NCI-H446 (cell line): ENCODE results near the gene CFAP73.
"Not testable (repeated sequence)": the region's sequence is repeated elsewhere in the genome, so short reads cannot be mapped to it uniquely, and the experiment has no call there.

Experiments
- DNase-seq, 2 experiments: peaks; one replicate each; lab custom pipeline; 2025; lab: John Stamatoyannopoulos, UW

Gene CFAP73

GRCh38 chr12:113119980-113120669, 29.4 kb upstream of the CFAP73 start:
- DNase-seq = no peak

- no peak for DNase-seq
Measured at GRCh38 chr12:113120670-113121370, 28.7 kb upstream of the CFAP73 start.

DNA sequence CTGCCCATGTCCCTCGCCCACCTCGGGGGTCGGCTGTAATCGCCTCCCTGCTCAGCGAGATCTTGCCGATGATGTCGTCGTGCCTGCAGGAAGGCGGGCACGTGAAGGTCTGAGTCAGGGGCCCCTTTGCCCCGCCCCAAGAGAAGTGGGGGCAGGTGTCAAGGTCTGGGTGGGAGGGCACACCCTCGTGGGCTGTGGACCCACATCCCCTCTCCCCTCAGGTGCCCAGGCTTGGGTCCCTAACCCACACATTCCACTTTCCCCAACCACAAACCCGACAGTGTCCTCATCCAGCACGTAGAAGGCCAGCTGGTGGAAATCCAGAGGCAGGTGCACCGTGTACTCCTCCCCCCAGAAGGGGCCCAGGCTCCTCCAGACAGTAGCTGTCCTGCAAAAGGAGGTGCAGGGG, 21.7 kb upstream of the CFAP73 start:
- no peak for DNase-seq

GRCh38 chr12:113128802-113129663, 20.5 kb upstream of the CFAP73 start:
- DNase-seq = no peak

GRCh38 chr12:113129664-113130456, 19.7 kb upstream of the CFAP73 start:
- no peak for DNase-seq

- no peak for DNase-seq
Measured at GRCh38 chr12:113130457-113131135, 18.9 kb upstream of the CFAP73 start.

- DNase-seq = no peak
Measured at GRCh38 chr12:113131556-113131955, 18.0 kb upstream of the CFAP73 start.

- no peak for DNase-seq
Measured at GRCh38 chr12:113133036-113133435, 16.5 kb upstream of the CFAP73 start.

DNA sequence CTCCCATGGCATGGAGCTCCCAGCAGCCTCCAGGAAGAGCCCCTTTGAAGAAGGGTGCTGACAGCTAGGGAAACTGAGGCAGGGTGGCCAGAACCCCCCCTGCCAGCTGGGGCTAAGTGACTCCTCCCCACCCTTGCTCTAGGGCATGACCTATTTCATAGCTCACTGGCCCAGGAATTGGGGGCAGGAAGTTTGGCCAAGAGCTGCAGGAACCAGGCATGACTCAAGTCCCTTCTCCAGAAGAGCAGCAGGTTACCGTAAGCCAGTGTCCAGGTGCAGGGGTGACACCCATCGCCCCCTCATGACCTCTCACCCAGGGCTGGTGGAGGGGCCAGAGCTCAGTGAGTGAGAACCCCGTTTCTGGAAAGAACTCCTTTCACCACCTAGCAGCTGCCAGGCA, 15.9 kb upstream of the CFAP73 start:
- no peak for DNase-seq

- DNase-seq = no peak
Measured at GRCh38 chr12:113134071-113134470, 15.5 kb upstream of the CFAP73 start.

- DNase-seq = no peak
Measured at GRCh38 chr12:113134521-113134951, 15.0 kb upstream of the CFAP73 start.

DNA sequence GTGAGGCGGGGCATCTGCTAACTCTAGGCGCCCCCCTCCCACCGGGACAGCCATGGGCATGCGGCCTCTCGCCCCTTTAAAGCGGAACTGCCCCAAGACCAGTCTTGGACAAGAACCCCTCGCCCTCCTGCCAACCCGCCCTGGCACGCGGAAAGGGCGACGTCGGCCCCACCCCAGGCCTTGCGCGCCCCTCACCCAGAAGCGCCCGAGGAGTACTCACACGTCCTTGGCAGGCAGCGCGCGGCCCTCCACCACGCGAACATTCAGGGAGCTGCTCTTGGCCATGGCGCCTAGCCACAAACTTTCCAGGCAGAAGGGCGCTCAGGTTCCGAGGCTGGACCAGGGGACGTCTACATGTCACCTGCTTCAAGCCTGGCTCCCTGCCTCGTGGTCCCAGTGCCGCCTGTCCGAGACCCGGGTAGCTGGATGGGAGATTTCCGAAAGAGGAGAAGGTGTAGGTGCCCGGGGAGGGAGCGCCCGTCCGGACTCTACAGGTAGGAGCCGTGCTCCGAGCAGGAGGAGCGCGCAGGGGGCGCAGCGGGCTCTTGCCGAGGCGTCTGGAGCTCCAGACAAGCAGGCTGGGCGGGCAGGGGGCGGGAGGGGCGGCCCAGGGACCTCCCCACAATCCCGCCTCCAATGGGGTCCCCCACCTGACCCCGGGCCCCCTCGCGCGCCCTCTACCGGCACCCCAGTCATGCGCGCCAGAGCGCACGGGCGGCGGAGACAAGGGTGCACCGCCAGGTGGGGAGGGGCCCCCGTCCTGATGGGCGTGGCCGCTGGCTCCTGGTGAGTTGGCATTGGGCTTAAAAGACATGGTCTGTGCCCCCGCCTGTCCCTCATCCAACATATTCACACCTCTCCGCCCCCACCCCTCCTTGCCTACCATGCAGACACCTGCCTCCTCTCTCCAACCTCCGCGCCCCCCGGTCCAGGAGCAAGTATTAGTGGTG, 14.1 kb upstream of the CFAP73 start, which contains the start of gene RASAL1:
Gene RASAL1 (minus strand): TSS at position 584 of the 950 bp plus-strand sequence. CDS start 299 bp downstream, at position 285.
- DNase-seq = peak in 1 of 2 experiments; percentile 24

GRCh38 chr12:113136128-113136989, 13.2 kb upstream of the CFAP73 start:
- DNase-seq = no peak

- no peak for DNase-seq
Measured at GRCh38 chr12:113136990-113137511, 12.5 kb upstream of the CFAP73 start.

DNA sequence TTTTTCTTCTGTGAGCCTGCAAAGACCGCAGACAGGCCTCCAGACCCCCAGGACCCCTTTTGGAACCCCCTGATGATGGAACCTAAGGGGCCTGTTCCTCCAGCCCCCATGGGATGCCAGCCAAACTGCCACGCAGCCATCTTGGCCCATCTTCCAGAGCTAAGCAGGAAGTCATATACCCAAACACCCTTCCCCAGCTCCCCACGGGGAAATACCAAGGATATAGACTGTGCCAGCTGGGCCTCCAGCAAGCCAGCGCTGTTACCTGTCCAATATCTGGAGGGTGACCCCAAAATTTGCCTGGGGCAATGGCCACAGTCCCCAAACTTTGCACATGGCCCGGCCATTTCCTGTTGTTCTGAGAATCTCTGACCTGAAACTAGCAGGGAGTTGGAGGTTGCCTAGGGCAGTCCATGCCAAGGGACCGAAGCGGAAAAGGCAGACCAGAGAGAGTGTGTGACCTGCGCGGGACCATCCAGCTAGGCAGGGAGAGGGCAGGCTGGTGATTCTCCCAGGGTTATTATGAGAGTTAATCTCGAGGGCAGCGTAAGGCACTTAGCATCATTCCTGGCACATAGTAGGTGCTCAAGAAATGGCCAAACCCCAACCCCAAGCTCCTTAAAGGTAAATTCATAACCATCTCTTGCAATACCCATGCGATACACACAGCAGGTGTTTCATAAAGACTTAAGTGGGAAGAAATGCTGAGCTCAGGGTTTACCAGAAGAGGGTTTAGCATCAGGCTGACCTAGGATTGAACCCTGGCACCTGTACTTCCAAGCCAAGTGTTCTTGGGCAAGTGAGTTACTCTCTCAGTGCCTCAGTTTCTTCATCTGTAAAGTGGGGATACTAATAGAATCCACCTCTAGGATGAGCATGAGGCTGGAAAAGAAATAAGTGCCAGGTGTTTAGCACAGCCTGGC, 11.4 kb upstream of the CFAP73 start:
- DNase-seq = no peak

- DNase-seq = no peak
Measured at GRCh38 chr12:113138826-113139225, 10.7 kb upstream of the CFAP73 start.

DNA sequence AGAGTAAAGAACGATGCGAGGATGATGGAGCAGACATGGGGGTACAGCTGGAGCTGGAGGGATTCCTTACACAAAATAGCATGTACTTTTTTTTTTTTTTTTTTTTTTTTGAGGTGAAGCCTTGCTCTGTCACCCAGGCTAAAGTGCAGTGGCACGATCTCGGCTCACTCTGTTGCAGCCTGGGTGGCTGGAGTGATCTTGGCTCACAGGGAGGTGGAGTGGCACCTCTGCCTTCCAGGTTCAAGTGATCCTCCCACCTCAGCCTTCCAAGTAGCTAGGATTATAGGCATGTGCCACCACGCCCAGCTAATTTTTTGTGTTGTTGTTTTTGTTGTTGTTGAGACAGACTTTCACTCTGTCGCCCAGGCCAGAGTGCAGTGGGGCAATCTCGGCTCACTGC, 8.8 kb upstream of the CFAP73 start:
- DNase-seq = no peak

GRCh38 chr12:113141716-113142115, 7.8 kb upstream of the CFAP73 start:
- not testable (repeated sequence) for DNase-seq
